ENCODE data around the gene PLCB4. TPM values are rescaled to one million over a fixed set of nuclear protein-coding genes. Genes with fewer than 3 reads are reported as not detected.

The PLCB4 gene
- total RNA-seq, 1 experiment from 2014 or later = 10.1 TPM

DNA sequence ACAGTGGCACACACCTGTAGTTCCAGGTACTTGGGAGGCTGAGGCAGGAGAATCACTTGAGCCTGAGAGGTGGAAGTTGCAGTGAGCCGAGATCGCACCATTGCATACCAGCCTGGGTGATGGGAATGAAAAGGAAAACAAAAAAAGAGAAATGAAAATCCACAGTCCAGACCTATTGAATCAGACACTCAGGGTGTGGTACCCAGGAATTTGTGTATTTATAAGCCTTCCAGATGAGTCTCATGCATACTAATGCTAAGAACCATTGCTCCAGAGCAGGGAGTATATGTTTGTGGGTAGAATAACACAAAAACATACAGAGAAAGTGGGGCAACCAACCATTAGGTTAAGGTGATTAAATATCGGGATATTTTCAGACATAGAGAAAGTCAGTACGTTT lies 36.1 kb upstream of the PLCB4 start:
- no peaks in the 10 kb centered on the region for H3K27me3 Mint-ChIP-seq (ENCODE audit: low read depth)
- Histone ChIP-seq H2BK12ac (ENCODE audit: insufficient read length, low read depth, low read length) (no peak overlapping the region), H3K18ac (ENCODE audit: insufficient read length, low read depth, low read length) (no peak overlapping the region), H2AFZ (ENCODE audit: low read length) (no peak overlapping the region), H2AK5ac (ENCODE audit: insufficient read length, low read length) (no peak overlapping the region), H3K56ac (ENCODE audit: insufficient read length, low read depth, low read length) (no peak overlapping the region), H3K14ac (ENCODE audit: insufficient read depth, low read length) (no peak overlapping the region), H3K23me2 (ENCODE audit: insufficient read length, low read depth, low read length, poor library complexity, severe bottlenecking) (no peaks in the 10 kb centered on the region), H3T11ph (ENCODE audit: low read length) (no peak overlapping the region), H2BK5ac (ENCODE audit: insufficient read length, low read length) (no peak overlapping the region), H3K4me2 (ENCODE audit: insufficient read depth, insufficient read length, low read length) (no peak overlapping the region), H2BK15ac (ENCODE audit: low read depth, low read length) (no peak overlapping the region), H3K9me3 (ENCODE audit: control insufficient read depth, low read depth, low read length) (no peaks in the 10 kb centered on the region), H3K23ac (ENCODE audit: insufficient read length, low read depth, low read length) (no peak overlapping the region), H3K79me1 (ENCODE audit: insufficient read depth, low read depth, low read length, poor library complexity, severe bottlenecking) (no peaks in the 10 kb centered on the region), H4K91ac (ENCODE audit: insufficient read length, low read depth, low read length) (no peak overlapping the region), H3K9ac (ENCODE audit: extremely low read depth, insufficient read length, low read length) (no peak overlapping the region), H3K27ac (ENCODE audit: insufficient read length, low read depth, low read length) (no peak overlapping the region), H4K8ac (replicated peaks; ENCODE audit: insufficient read length, low read depth, low read length) (no peak overlapping the region), H2BK20ac (ENCODE audit: low read depth, low read length, poor library complexity, severe bottlenecking) (no peak overlapping the region), H4K20me1 (ENCODE audit: control insufficient read depth, insufficient read depth, insufficient read length) (no peaks in the 10 kb centered on the region), H3K27me3 (ENCODE audit: insufficient read depth, low read length) (no peaks in the 10 kb centered on the region), H2BK120ac (ENCODE audit: low read depth, low read length, poor library complexity, severe bottlenecking) (no peak overlapping the region), H3K4ac (ENCODE audit: low read depth, low read length) (no peak overlapping the region), H3K79me2 (ENCODE audit: insufficient read depth, low read length) (no peaks in the 10 kb centered on the region), H4K5ac (ENCODE audit: insufficient read length, low read depth, low read length) (no peak overlapping the region), H3K4me1 (ENCODE audit: insufficient read depth, low read length) (no peaks in the 10 kb centered on the region)
- no peak overlapping the region for H3K27ac Mint-ChIP-seq
- no peaks in the 10 kb centered on the region; a peak in 1 of 7 replicates for H3K36me3 Mint-ChIP-seq (ENCODE audit: insufficient read depth in 1 of 3, low read depth in 3 of 3)
- DNase-seq = no peak
- TF ChIP-seq, protein P1, sequence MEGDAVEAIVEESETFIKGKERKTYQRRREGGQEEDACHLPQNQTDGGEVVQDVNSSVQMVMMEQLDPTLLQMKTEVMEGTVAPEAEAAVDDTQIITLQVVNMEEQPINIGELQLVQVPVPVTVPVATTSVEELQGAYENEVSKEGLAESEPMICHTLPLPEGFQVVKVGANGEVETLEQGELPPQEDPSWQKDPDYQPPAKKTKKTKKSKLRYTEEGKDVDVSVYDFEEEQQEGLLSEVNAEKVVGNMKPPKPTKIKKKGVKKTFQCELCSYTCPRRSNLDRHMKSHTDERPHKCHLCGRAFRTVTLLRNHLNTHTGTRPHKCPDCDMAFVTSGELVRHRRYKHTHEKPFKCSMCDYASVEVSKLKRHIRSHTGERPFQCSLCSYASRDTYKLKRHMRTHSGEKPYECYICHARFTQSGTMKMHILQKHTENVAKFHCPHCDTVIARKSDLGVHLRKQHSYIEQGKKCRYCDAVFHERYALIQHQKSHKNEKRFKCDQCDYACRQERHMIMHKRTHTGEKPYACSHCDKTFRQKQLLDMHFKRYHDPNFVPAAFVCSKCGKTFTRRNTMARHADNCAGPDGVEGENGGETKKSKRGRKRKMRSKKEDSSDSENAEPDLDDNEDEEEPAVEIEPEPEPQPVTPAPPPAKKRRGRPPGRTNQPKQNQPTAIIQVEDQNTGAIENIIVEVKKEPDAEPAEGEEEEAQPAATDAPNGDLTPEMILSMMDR (conservative IDR thresholded peaks at IDR 0.05) = no peak
- H3K9me3 Mint-ChIP-seq = no peaks in the 10 kb centered on the region
- no CpG with 5 or more reads among the region's 4 CpGs for WGBS (ENCODE audit: extremely low coverage, insufficient read length, low lambda C conversion rate)
- H3K4me3 Mint-ChIP-seq = no peak overlapping the region
- H3K4me1 Mint-ChIP-seq = peaks cover 5% of the 10 kb centered on the region in 2 experiments
